Endothelial cell of umbilical vein (primary cell): ENCODE data around the gene TCF23. TPM values are rescaled to one million over a fixed set of nuclear protein-coding genes. Genes with fewer than 3 reads are reported as not detected.

Experiments used
- BruUV-seq: library from RNA; stranded (reverse); fragments of 400-500 nt; replicated peaks from 2 replicates; lab custom pipeline; 2021; lab: Mats Ljungman, UMichigan
- CTCF ChIA-PET: fragments of 300-600, 350-600 bp; sonication (Branson Sonifier 250); formaldehyde crosslinking; loops from one replicate; lab custom pipeline; 2021; ENCODE audit warnings: antibody characterized with exemption, inconsistent platforms; lab: Charles Lee
- POLR2A ChIA-PET: fragments of 300-600, 350-600 bp; sonication (Branson Sonifier 250); formaldehyde crosslinking; loops from one replicate; lab custom pipeline; 2021; ENCODE audit warnings: antibody characterized with exemption, inconsistent platforms; lab: Charles Lee
- DNase-seq: peaks from one replicate; pipeline ENCODE4 v3.0.0-alpha.2; 2011; ENCODE audit warnings: low read depth, low spot score
- FAIRE-seq: peaks from 2 replicates; lab custom pipeline; 2011; peaks lifted over from hg19 to GRCh38; lab: Jason Lieb, UNC
- H2AFZ ChIP-seq: 2 replicates; pipeline ENCODE4 v1.6.0; 2012; ENCODE audit warnings: low read depth, low read length, control low read depth, inconsistent platforms
- H3K27ac ChIP-seq: 2 replicates; pipeline ENCODE4 v1.5.1; 2011; ENCODE audit warnings: low read depth, mild to moderate bottlenecking, control low read depth, low read length, moderate library complexity; ENCODE audit not compliant: insufficient read depth
- H3K27me3 ChIP-seq, 2 experiments: 2 replicates each; pipeline versions ENCODE4 v1.6.0 to v1.6.1; 2011; ENCODE audit warnings: low read length in 2 of 2, mixed read lengths in 1 of 2; ENCODE audit not compliant: control insufficient read depth in 2 of 2, insufficient read depth in 2 of 2
- H3K36me3 ChIP-seq, 2 experiments: 2 replicates in 1 of 2; 3 replicates in 1 of 2; pipeline ENCODE4 v1.5.1; 2011; ENCODE audit warnings: low read length in 2 of 2, mild to moderate bottlenecking in 1 of 2, moderate library complexity in 1 of 2; ENCODE audit not compliant: control insufficient read depth in 2 of 2, insufficient read depth in 2 of 2; ENCODE audit errors: extremely low read depth in 1 of 2
- H3K4me1 ChIP-seq: 3 replicates; pipeline ENCODE4 v1.5.1; 2011; ENCODE audit warnings: mild to moderate bottlenecking, low read length; ENCODE audit not compliant: control insufficient read depth, insufficient read depth; ENCODE audit errors: extremely low read depth
- H3K4me2 ChIP-seq: 2 replicates; pipeline ENCODE4 v1.6.1; 2011; ENCODE audit warnings: low read length, control low read depth, mixed read lengths; ENCODE audit not compliant: insufficient read depth
- H3K4me3 ChIP-seq, 3 experiments: fragments of 200-600 bp in 1 of 3; sonication (generic), shearing (Covaris generic) in 1 of 3; replicated peaks in 1 of 3; 2 replicates each; pipeline ENCODE4 v1.5.1; 2011 to 2016; ENCODE audit warnings: control low read depth in 3 of 3, low read length in 3 of 3, mild to moderate bottlenecking in 2 of 3, inconsistent platforms in 1 of 3, low read depth in 1 of 3, moderate library complexity in 1 of 3; ENCODE audit not compliant: insufficient read depth in 1 of 3
- H3K79me2 ChIP-seq: 2 replicates; pipeline ENCODE4 v1.6.0; 2012; ENCODE audit warnings: low read length, inconsistent platforms; ENCODE audit not compliant: control insufficient read depth, insufficient read depth
- H3K9ac ChIP-seq: replicated peaks from 2 replicates; pipeline ENCODE3; 2011; ENCODE audit warnings: low read length, control low read depth; ENCODE audit not compliant: insufficient read depth; ENCODE audit errors: extremely low read depth
- H3K9me1 ChIP-seq: replicated peaks from 3 replicates; pipeline ENCODE4 v1.6.0; 2011; ENCODE audit warnings: mild to moderate bottlenecking, low read length; ENCODE audit not compliant: control insufficient read depth, insufficient read depth; ENCODE audit errors: extremely low read depth
- H3K9me3 ChIP-seq: replicated peaks from 2 replicates; pipeline ENCODE4 v1.5.1; 2012; ENCODE audit warnings: low read length, inconsistent platforms; ENCODE audit not compliant: control insufficient read depth, insufficient read depth
- H4K20me1 ChIP-seq: replicated peaks from 2 replicates; pipeline ENCODE3; 2011; ENCODE audit warnings: mild to moderate bottlenecking, low read length; ENCODE audit not compliant: control insufficient read depth, insufficient read depth; ENCODE audit errors: extremely low read depth
- CTCF ChIP-seq, 2 donors: IDR thresholded peaks; 1 replicate in 1 of 2; 2 replicates in 1 of 2; pipeline ENCODE4 v1.5.1; 2011; ENCODE audit warnings: low read length in 2 of 2, mild to moderate bottlenecking in 2 of 2, moderate library complexity in 2 of 2, control low read depth in 1 of 2, inconsistent platforms in 1 of 2, low read depth in 1 of 2; ENCODE audit not compliant: insufficient read depth in 1 of 2; ENCODE audit errors: extremely low read depth in 1 of 2
- EZH2 ChIP-seq: IDR thresholded peaks from 2 replicates; pipeline ENCODE4 v1.6.1; 2012; ENCODE audit warnings: borderline replicate concordance, low read depth, mild to moderate bottlenecking, moderate library complexity, low read length, inconsistent platforms; ENCODE audit not compliant: severe bottlenecking
- FOS ChIP-seq: IDR thresholded peaks from 2 replicates; pipeline ENCODE4 v1.6.1; 2011; ENCODE audit warnings: mild to moderate bottlenecking, low read length, moderate library complexity, borderline replicate concordance; ENCODE audit not compliant: insufficient read depth
- GATA2 ChIP-seq: IDR thresholded peaks from 2 replicates; pipeline ENCODE4 v1.7.0; 2011; ENCODE audit warnings: low read depth, mild to moderate bottlenecking, moderate library complexity, mixed read lengths, low read length; ENCODE audit not compliant: insufficient read length, insufficient read depth
- JUN ChIP-seq: IDR thresholded peaks from 2 replicates; pipeline ENCODE4 v1.6.1; 2011; ENCODE audit warnings: borderline replicate concordance, low read depth; ENCODE audit not compliant: insufficient read length, insufficient read depth
- MAX ChIP-seq: IDR thresholded peaks from 2 replicates; pipeline ENCODE4 v1.6.1; 2011; ENCODE audit not compliant: insufficient read depth, insufficient read length
- MYC ChIP-seq: IDR thresholded peaks from one replicate; pipeline ENCODE4 v1.6.1; 2011; ENCODE audit warnings: mild to moderate bottlenecking, low read depth, low read length
- POLR2A ChIP-seq: IDR thresholded peaks from 2 replicates; pipeline ENCODE4 v1.6.1; 2012; ENCODE audit warnings: low read depth, mild to moderate bottlenecking, control low read depth, low read length
- POLR2AphosphoS5 ChIP-seq: IDR thresholded peaks from 2 replicates; pipeline ENCODE4 v1.6.1; 2012; ENCODE audit warnings: low read depth, mild to moderate bottlenecking, control low read depth, low read length, moderate library complexity; ENCODE audit not compliant: insufficient read depth
- dilution Hi-C: fragments of 300-500 bp; cut with MboI; formaldehyde crosslinking; loops from one replicate; pipeline ENCODE4 v1.15.0; 2019; ENCODE audit warnings: low sequenced_read_pairs; ENCODE audit not compliant: extremely low pct_ligation_motif_present
- intact Hi-C: fragments of 100-400 bp; cut with micrococcal nuclease; formaldehyde crosslinking; loops from one replicate; pipeline ENCODE4 v1.10.0; 2022
- polyA plus RNA-seq, 4 experiments: library from polyadenylated mRNA; depleted of rRNA in 3 of 4; stranded (reverse) in 3 of 4; unstranded in 1 of 4; fragments of >200 nt; gene quantifications; 2 replicates each; pipeline versions ENCODE4 v1.2.1 to v1.2.3, GENCODE V29; 2011 to 2012; ENCODE audit warnings: missing spikeins in 1 of 4
- total RNA-seq: library from RNA; stranded (reverse); gene quantifications from 2 replicates; pipeline ENCODE4 v1.2.3, GENCODE V29; 2021

TCF23 gene
- total and polyA plus RNA-seq, 2 donors (not counting 3 experiments of a cell fraction or from before 2014, with no cell fraction given): not detected

- Histone ChIP-seq H3K9me1 (no peaks in the 10 kb centered on the region), H4K20me1 (no peaks in the 10 kb centered on the region), H3K79me2 (no peaks in the 10 kb centered on the region), H3K9me3 (no peaks in the 10 kb centered on the region), H3K9ac (no peak overlapping the region), H3K4me2 (no peak overlapping the region), H3K4me1 (no peaks in the 10 kb centered on the region), H3K27me3 (peaks cover 12 to 20% of the 10 kb centered on the region in 2 experiments), H2AFZ (no peak overlapping the region), H3K4me3 (no peak overlapping the region), H3K27ac (no peak overlapping the region), H3K36me3 (no peaks in the 10 kb centered on the region)
- TF ChIP-seq EZH2: no peak
- no peak for TF ChIP-seq JUN
- no peak for TF ChIP-seq MAX
- no peak for TF ChIP-seq POLR2AphosphoS5
- TF ChIP-seq POLR2A: no peak
- no peak for TF ChIP-seq FOS
- TF ChIP-seq GATA2: no peak
- no peak for TF ChIP-seq CTCF (IDR thresholded peaks at IDR 0.05; ENCODE audit: extremely low read depth in 1 of 2, insufficient read depth in 1 of 2, low read depth in 1 of 2, low read length in 2 of 2)
- no peak for TF ChIP-seq MYC
- intact Hi-C loops (no loop called here), dilution Hi-C loops (no loop called here)
- DNase-seq (no peak), FAIRE-seq (no peak)
- BruUV-seq: no TSS peak
- POLR2A ChIA-PET: no interaction called here
- CTCF ChIA-PET: interaction anchor here (1.2 to 1.8 kb wide), 4 partner anchors 11 to 339 kb away, joined by 3 to 8 read pairs (median 4); no protein-coding TSS in a partner anchor
Observed at GRCh38 chr2:27185331-27186026, 36.7 kb downstream of the TCF23 start.
